Stimulated activated CD4-positive, alpha-beta T cell treated with anti-CD3 and anti-CD28 coated beads, TNF-alpha, amount 100 ng/mL, for 24 hours (primary cell): ENCODE results near the gene AWAT2.
"Not testable (repeated sequence)": the region's sequence is repeated elsewhere in the genome, so short reads cannot be mapped to it uniquely, and the experiment has no call there.

Experiments used
- DNase-seq, 3 experiments: peaks; one replicate each; pipeline ENCODE4 v3.0.0-alpha.2; 2020; ENCODE audit warnings: low read depth in 3 of 3

Gene AWAT2

DNA sequence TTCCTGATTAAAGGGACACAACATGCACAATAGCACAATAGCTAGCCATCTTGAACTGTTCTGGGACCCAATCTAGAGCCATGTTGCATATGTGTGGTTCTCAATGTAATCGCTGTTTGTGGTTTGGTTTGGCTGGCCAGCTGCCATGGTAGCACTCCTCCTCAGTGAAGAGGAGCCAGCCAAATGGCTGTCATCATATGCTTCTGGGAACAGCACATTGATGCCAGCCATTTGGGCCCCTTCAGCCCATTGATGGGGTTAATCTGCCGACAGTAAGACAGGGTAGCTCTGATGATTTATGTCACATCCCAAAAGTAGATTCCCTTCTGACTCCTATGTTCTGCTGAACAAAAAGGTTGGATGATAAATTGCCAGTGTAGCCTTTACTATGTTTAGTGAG is 48.5 kb downstream of the AWAT2 start:
- no peak for DNase-seq

DNA sequence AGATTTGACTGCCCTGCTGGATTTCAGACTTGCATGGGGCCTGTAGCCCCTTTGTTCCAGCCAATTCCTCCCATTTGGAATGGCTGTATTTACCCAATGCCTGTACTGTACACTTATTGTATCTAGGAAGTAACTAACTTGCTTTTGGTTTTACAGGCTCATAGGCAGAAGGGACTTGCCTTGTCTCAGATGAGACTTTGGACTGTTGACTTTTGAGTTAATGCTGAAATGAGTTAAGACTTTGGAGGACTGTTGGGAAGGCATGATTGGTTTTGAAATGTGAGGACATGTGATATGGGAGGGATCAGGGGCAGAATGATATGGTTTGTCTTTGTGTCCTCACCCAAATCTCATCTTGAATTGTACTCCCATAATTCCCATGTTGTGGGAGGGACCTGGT is 51.4 kb downstream of the AWAT2 start:
- DNase-seq, result not testable (repeated sequence)

DNA sequence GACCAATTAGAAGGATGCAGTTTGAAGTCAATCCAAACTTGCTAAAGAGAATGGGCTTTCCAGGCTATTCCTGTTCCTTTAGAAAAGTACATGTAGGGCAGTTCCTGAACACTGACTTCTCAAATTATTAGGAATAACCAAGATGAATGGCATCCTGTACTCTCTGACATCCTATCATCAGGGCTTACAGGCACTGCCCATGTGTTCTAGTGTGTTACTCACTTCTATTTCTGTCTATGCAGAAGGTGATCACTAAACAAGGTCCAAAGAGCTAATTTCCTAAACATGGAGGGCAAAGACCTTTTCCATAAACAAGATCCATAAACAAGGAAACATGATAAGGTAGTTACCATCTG is 53.6 kb downstream of the AWAT2 start:
- DNase-seq, result no peak

DNA sequence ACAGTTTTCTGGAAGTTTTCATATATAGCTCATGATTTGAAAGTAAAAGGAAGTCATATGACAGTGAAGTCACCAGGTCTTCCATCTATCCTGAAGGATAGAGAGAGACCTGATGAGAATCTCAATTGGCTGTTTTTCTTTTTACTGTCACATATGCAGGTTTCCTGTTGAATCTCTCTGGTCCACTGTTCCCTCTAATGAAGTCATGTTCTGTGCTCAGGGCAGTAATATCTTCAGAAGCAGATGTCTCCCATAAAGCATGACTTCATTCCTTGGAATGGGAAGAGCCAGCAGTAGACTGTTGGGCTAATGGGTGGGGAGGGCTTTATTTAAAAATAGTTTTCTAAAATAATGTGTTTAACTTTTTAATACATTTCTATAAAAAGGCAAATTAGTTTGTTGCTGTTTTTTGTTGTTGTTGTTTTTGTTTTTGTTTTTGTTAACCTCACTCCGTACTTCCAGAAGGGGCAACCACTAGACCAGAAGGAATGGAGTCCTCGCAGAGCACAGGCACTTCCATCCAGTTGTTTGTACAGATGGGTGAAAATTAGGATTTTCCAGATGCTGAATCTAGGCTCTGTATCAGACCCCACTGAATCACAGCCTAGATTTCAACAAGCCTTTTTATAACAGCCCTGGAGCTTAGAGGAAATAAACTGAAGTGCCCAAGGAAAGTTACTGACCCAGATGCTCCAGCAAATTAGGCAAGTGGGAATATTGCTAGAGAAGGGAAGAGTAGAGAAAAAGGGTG is 54.2 kb downstream of the AWAT2 start:
- DNase-seq, result no peak

DNA sequence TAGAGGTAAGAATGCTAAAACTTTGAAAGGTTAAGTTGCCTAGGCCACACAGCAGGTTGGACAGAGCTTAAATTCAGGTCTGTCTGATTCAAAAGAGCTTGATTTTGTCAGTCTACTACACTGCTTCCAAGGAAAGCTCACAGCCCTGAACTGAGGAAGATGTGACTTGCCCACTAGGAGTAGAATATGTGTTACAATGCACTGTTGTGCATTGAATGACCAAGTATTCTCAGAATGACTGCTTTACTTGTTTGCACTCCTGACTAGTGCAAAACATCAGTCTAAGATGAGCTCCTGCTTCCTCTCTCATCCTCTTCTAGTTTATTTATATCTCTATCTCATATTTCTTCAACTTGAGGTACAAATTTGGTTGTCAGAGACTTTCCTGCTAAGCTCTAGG is 56.2 kb downstream of the AWAT2 start:
- DNase-seq, result no peak

DNA sequence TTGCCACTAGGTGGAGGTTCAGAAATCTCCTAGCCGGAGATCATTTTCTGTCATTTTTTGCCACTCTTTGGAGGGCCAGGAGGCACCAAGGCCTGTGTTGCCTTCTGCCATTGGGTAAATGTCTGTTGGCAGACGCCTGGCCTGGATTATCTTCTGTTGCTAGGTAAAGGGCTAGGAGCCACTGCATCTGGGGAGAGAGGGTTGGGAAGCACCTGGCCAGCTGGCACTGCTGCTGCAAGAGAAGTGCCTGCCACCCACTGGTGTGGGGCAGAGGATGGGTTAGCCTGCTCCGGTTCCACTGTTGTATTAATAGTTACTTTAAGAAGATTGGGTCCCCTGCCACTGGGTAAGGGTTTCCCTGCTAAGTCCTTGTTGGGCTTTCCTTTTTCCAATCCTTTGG is 58.1 kb downstream of the AWAT2 start:
- DNase-seq, result no peak
